Nucleus accumbens (tissue), 56 donors: ENCODE results near the gene PITPNC1.
"Not testable (repeated sequence)": the region's sequence is repeated elsewhere in the genome, so short reads cannot be mapped to it uniquely, and the experiment has no call there.

ENCODE experiments used
- DNase-seq, 56 donors: peaks; one replicate each; lab custom pipeline; 2025; lab: John Stamatoyannopoulos, UW

Gene PITPNC1

GRCh38 chr17:67566656-67567055 is 189.6 kb downstream of the PITPNC1 start:
- no peak for DNase-seq

GRCh38 chr17:67569015-67569451 is 192.0 kb downstream of the PITPNC1 start:
- DNase-seq: no peak

GRCh38 chr17:67569873-67570272 is 192.8 kb downstream of the PITPNC1 start:
- DNase-seq: no peak

GRCh38 chr17:67570797-67571196 is 193.7 kb downstream of the PITPNC1 start:
- DNase-seq: no peak

- no peak for DNase-seq
Measured at GRCh38 chr17:67571478-67571877, 194.4 kb downstream of the PITPNC1 start.

GRCh38 chr17:67573987-67574657 is 197.0 kb downstream of the PITPNC1 start:
- DNase-seq: no peak

GRCh38 chr17:67574658-67575293 is 197.7 kb downstream of the PITPNC1 start:
- no peak for DNase-seq

GRCh38 chr17:67575325-67575724 is 198.2 kb downstream of the PITPNC1 start:
- no peak for DNase-seq

- DNase-seq: no peak
Measured at GRCh38 chr17:67576471-67577115, 199.5 kb downstream of the PITPNC1 start.

GRCh38 chr17:67577429-67578141 is 200.5 kb downstream of the PITPNC1 start:
- DNase-seq: no peak

GRCh38 chr17:67578142-67578457 is 201.0 kb downstream of the PITPNC1 start:
- no peak for DNase-seq

GRCh38 chr17:67578679-67579405 is 201.8 kb downstream of the PITPNC1 start:
- not testable (repeated sequence) for DNase-seq

GRCh38 chr17:67582673-67583081 is 205.6 kb downstream of the PITPNC1 start:
- DNase-seq: peak in 1 of 56 donors; percentile 6

GRCh38 chr17:67585077-67585602 is 208.1 kb downstream of the PITPNC1 start:
- DNase-seq: no peak

GRCh38 chr17:67588326-67588725 is 211.2 kb downstream of the PITPNC1 start:
- no peak for DNase-seq

GRCh38 chr17:67594115-67594880 is 217.2 kb downstream of the PITPNC1 start:
- no peak for DNase-seq

GRCh38 chr17:67600408-67600807 is 223.3 kb downstream of the PITPNC1 start:
- DNase-seq: no peak

GRCh38 chr17:67601897-67602296 is 224.8 kb downstream of the PITPNC1 start:
- no peak for DNase-seq

GRCh38 chr17:67602444-67602843 is 225.4 kb downstream of the PITPNC1 start:
- DNase-seq: no peak

GRCh38 chr17:67602974-67603373 is 225.9 kb downstream of the PITPNC1 start:
- peak in 8 of 56 donors; percentile 4 to 54 (median 12) for DNase-seq
